HG02884 (cell line): ENCODE data around the gene C2orf78.
A peak's percentile ranks its signal among the peaks of the same experiment; 100 is the strongest.
"Not testable (repeated sequence)": the region's sequence is repeated elsewhere in the genome, so short reads cannot be mapped to it uniquely, and the experiment has no call there.

Experiments used
- ATAC-seq: cut with Tn5 transposase; IDR thresholded peaks from one replicate; pipeline ENCODE4 v1.9.1; 2021; ENCODE audit warnings: mild to moderate bottlenecking, moderate library complexity; ENCODE audit not compliant: unreplicated experiment

Gene C2orf78, protein sequence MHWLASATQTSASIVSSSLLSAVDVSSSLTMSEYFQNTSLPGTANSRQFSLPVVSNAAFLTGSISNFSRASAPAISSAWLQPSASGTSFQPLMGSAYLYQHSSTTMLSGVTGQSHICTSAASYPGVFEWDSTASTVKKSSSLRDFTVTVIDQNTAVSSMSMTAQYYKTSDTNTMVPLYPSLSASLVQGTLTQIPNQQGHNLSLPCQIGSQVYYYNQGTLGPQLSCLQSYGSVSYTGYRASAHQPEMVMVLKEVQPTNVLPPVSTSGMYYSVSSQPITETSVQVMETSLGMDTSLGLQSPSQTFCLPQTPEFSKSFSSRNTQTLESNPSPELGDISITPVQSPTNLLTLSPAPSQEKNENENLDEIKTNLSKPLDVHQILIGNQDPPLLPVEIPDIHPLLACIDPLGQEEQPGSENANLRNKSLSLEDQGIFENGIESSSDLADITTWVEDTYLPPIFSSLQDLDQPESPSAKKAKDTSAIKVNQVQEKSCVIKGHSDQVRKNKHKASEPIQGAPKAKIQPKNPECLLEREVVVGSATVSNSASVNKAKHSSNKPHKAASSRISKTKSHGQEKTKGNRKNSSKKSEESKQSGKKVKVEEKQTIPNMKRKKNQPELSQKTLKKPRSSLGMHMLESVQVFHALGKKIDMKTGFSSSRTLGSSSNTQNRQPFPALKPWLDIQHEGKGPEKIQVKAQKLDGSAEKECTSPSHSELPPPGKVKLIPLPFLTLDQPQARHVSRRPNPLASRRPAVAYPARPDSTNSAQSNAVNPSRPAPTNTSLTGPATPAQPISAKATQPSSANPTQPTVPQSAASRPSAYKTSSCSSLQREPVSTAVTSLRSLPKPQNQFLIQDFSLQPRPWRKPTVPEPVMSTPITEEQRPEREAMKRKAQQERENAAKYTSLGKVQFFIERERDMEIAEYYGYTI

DNA sequence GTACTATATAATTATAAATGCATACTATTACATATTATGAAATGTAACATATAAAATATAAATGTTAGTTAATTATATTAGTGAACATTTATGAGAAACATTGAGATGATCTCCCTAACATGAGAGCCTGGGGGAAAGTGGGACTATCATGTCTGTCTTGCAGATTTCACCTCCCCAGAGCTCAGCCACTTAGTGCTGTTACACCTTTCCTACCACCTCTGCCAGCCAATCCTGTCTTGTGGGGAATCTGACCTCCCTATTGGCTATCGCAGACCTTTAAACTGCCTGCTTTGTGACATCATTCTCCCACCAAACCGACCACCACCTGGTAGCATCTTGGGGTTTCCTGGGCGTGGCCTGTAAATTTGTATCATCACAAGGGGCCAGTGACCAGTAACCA is at the start of gene C2orf78:
TSS of gene C2orf78 (plus strand) at position 301 of the 400 bp plus-strand sequence. CDS start 127 bp downstream, outside the sequence.
- not testable (repeated sequence) for ATAC-seq

DNA sequence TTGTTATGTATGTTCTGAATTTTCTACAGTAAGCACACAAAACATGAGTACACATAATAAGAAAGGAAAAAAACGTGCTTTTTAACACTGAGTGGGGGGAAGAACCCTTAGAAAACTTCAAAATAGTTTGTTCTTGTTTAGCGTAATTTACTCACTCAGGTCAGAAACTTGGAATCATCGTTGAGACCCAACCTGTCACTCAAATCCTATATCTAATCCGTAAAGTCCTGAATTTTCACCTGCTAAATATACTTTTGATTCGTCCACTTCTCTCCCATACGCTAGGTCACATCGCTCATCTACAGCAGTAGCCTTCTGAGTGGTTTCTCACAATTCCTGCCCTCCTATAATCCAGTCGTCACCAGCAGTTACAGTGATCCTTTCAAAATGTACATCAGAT is 47.6 kb upstream of the C2orf78 start:
- no peak for ATAC-seq

DNA sequence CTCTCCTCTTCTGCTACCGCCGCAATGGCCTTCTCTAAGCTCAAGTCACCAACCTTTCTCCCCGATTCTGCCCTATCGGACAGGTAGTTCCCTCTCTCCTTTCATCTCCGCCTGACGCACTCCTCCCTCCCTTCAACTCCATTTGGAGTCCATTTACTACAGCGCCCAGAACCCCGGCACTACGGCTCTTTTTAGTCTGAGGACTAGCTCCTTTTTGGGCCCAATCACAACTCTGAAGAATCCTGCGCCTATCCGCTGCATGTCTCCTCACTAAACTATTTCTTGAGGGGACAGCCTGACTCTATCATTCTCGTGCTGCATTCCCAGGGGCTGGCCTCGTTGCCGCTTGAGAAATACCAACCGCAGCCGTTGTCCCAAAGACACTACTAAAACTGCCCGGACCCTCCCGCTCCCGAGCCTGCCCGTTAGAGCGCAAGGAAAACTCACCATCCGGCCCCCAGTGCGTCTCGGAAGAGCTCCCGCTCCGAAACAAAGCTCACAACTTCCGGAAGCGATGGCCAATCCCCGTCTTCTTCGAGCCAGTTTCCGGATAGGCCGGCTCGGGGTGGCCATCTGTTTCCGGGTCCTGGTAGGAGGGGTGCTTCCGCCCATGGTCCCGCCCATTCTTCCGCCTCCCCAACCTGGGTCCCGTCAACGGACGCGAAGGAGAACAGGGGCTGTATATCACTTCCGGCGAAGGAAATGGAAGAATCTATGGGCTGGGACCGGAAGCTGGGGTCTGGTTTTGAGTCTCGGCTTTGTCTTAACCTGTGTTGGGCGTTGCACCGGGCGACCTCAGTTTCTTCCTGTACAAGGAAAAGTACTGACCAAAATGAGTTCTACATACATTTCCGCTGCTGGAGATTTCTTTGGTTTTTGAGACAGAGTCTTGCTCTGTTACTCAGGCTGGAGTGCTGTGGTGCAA is 46.9 kb upstream of the C2orf78 start, which contains the start of gene TPRKB:
TSS of gene TPRKB (minus strand) at position 491 of the 925 bp plus-strand sequence. CDS start 2,776 bp downstream, outside the sequence.
- ATAC-seq = peak; percentile 97

DNA sequence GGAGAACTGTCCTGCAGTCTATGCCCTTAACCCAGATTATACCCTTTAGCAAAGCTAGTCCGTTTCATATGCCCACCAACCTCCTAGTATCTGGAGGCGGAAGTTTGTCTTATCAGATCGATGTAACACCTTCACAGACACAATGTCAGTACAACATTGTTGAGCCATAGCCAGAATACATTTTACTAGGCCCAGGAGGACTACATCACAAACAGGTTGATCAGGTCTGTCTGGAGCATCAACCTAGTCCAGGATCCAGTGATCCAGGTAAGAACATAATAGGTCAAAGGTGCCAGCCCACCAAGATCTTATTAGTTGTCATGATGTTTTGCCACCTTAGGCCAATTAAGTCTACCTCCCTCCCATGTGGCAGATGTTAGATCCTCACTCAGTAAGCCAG is 44.9 kb upstream of the C2orf78 start:
- no peak for ATAC-seq

DNA sequence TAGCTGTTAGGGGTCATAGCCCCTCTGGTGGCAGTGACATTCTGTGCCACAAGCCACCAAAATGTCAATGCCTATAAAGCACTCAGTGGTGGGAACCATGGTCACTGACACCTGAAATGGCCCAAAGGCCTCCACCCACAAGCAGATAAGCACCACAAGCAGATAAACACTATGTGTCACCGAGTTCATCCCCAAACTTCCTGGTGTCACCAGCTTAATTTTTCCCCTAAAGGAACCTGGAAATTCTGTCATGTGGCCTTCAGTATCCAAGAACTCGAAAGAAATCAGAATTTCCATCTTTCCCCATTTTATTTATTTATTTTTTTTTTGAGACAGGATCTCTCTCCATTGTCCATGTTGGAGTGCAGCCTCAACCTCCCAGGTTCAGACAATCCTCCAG is 43.2 kb upstream of the C2orf78 start:
- ATAC-seq = no peak

DNA sequence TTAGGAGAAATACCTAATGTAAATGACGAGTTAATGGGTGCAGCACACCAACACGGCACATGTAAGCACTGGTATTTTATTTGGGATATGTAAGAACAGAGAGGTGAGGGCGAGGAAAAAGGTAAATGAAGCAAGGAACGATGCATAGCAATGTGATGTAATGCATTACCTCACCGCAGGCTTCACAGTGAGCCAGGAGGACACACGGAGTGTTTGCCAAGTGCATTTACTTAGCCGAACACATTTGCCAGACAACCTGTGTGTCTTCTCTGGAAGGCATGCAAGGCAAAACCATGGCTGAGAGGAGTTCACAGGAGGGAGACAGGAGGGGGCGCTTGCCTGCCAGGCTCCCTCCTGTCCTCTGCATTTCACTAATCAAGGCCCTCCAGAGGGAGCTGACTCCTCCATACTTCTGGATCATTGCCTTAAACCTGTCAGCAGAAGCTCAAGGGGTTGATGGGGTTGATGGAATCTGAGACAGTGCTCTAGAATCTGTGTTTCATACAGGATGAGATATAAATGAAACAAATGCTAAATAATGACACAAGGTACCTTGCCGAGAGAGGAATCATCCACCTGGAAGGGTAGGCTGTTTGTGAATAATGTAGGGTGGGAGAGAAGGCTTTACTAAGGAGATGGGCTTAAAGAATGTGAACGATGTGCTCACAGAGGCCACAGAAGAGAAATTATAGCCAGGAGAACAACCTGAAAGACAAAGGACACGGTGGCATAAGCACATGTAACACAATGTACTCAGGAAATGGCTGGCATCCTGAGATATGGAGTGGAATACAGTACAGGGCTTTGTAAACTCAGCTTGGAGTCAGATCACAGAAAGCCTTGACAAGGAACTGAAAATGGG is 37.7 kb upstream of the C2orf78 start:
- ATAC-seq = no peak

DNA sequence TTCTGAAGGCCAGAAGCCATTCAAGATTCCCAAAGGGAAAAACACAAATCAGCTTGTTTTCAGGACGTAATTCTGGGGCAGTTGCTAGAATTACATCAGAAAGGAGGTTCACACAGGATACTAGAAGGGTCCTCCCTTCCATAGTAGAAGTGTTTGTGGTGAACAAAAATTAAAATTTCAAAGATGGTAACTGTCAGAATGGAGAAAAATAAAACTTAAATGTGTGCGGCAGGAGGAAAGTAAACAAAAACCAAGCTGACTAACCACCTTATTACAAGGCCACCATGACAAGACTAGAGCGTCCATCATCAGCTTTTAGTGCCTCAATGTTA is 37.1 kb upstream of the C2orf78 start:
- no peak for ATAC-seq

DNA sequence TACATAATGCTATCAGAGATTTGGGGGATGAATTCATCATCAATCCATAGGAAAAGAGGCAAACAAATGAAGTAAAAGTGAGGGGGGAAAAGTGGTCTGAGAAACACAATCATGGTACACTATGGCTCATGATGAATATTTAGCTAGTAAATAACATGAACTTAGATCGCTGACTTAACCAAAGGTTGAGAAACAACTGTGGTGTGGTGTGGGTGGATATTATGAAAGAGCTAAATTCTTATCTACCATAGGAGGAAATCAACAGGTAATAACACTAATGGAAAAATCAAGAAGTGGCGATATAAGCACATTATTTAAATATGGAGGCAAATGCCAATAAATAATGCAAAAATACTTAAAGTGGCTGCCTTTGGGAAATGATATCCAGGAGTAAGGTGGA is 34.7 kb upstream of the C2orf78 start:
- ATAC-seq = no peak

DNA sequence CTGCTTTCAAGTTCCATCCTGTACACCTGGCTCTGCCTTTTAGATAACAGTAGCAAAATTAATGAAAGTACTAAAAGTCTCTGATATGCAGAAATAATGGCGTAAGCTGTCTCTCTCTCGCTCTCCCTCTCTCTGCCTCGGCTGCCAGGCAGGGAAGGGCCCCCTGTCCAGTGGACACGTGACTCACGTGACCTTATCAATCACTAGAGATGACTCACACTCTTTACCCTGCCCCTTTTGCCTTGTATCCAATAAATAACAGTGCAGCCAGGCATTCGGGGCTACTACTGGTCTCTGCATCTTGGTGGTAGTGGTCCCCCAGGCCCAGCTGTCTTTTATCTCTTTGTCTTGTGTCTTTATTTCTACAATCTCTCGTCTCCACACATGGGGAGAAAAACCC is 29.7 kb upstream of the C2orf78 start:
- ATAC-seq = not testable (repeated sequence)

DNA sequence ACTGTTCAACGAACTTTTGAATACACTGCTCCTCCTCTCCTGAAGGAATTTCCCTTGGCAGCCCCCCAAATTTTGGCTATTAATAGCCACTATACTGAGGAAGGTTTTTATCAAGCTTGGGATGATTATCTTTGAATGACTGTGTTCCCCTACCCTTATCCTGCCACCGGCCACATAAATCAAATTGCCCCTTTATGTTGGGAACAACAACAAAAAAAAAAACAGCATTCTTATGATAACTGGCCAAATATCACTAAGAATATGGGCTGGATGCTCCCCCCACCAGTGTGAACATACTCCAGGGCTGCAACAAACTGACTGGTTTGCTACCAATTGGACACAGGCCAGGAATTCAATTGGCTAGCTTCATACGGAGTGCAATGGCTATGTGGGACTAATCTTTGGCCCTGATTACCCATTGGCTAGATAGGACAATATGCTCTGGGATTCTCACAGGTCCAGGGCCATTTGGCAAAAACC is 24.7 kb upstream of the C2orf78 start:
- no peak for ATAC-seq

DNA sequence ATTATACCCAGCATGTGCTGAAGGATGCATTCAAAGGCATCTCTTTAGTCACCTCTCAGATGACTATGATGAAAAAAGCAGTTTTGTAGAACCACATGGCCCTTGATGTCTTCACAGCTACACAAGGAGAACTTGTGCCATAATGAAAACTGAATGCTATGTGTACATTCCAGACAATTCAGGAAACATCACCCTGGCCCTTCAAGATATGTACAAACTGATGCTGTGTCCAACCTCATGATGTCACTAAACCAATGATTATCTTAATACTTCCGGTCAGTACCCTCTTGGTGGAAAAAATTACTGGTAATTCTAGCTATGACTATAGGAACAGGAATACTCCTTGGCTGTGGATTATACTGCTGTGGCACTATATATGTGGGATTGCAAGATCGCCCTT is 24.1 kb upstream of the C2orf78 start:
- no peak for ATAC-seq

DNA sequence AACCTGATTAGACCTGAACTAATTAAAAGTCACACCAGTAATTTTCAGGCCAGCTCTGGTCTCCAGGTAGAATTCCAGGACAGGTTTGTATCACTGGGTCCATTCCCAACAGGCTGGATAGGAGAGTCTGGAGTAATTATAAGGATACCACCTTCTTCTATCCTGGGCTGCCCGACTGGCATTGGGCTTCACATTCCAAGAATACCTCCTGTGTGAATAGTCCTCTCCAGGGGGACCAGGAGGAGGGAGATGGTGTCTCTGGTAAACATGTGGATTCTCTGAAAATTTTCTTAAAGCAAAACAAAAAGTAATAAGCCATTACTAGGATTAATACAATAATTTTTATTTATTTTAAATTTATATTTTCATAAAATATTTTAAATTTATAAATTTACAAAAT is 21.4 kb upstream of the C2orf78 start:
- no peak for ATAC-seq

DNA sequence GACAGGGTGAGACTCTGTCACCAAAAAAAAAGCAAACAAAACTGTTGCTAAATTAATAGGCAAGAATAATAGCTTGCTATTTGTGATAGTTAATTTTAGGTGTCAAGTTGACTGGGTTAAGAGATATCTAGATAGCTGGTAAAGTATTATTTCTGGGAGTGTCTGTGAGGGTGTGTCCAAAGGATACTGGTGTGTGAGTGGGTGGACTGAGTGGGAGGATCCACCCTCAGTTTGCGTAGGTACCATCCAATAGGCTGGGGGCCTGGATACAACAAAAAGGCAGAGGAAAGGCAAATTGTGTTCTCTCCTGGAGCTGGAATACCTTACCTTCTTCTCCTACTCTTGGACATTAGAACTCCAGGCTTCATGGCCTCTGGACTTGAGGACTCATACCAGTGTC is 19.0 kb upstream of the C2orf78 start:
- no peak for ATAC-seq

DNA sequence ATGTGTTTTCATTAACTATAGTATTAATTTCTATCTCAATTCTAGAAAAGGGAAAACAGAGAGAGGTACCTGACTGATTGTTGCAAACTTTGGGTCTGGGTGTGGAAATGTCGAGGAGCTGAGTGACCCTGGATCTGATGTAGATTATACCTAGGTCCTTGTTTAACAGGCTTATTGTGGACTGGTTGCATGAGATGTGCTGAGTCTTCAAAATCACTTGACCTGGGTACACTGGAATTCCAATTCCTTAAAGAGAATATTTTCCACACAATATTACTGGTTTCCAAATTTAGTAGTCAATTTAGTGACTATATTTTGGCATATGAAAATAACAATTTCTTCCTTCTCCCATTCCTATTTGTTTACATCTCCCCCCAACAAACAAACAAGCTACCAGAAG is 17.6 kb upstream of the C2orf78 start:
- no peak for ATAC-seq

DNA sequence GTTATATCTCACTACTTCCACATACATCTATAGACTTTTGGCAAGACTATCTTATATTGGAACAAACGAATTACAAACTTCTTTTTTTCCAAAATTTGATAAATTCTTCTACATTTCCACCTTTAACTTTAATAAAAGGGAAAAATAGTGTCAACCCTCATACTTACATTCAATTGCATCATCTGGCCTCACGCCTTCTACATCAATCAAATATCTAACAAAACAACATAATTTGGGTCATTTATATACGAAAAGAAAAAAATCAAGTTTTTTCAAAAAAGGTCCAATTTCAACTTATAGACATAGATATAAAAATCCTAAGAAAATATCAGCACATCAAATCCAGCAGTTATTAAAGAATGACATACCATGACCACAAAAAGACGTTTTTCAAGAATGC is 17.0 kb upstream of the C2orf78 start:
- no peak for ATAC-seq

DNA sequence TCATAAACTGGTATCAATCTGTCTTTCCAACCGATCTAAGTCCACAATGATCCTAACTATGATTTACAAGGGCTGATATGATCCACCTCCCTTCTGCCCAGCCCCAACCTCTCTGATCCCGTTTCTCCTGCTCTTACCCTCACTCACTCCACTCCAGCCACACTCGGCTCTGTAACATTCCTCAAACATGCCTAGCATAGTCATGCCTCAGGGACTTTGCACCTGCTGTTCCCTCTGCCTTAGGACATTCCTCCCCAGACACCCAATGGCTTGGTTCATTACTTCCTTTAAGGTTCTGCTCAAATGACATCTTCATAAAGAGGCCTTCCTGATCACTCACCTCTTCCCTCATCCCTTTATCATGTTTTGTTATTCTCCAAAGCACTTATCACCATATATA is 13.3 kb upstream of the C2orf78 start:
- no peak for ATAC-seq

DNA sequence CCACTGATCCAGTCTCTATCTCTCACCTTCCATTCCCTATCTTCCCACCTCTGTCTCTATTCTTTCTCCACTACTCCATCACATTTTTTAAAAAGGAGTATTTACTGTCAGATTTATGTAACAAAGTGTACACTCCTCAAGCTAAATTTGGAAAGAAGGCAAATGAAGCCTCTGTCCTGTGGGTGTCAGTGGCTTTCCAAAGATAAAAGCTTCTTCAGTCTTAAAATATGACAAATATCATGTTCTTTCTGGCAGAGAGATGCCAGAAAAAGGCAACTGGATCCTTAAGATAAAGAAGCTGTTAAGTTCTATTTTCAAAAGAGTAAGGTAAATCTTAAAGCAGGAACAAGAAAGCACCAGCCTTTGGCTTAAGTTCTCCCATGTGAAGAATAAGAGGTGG is 11.2 kb upstream of the C2orf78 start:
- no peak for ATAC-seq

DNA sequence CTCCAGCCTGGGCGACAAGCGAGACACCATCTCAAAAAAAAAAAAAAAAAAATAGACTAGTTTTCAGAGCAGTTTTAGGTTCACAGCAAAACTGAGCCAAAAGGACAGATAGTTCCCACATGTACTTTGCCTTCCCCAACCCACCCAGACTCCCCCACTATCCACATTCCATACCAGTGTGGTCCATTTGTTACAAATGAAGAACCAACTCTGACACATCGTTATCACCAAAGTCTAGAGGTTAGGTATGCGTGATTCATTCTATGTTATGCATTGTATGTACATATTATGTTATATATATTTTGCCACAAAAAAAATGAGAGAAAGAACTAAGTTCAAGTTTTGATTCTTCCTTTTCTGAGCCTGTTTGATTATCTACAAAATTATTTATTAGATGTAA is 7.6 kb upstream of the C2orf78 start:
- no peak for ATAC-seq

DNA sequence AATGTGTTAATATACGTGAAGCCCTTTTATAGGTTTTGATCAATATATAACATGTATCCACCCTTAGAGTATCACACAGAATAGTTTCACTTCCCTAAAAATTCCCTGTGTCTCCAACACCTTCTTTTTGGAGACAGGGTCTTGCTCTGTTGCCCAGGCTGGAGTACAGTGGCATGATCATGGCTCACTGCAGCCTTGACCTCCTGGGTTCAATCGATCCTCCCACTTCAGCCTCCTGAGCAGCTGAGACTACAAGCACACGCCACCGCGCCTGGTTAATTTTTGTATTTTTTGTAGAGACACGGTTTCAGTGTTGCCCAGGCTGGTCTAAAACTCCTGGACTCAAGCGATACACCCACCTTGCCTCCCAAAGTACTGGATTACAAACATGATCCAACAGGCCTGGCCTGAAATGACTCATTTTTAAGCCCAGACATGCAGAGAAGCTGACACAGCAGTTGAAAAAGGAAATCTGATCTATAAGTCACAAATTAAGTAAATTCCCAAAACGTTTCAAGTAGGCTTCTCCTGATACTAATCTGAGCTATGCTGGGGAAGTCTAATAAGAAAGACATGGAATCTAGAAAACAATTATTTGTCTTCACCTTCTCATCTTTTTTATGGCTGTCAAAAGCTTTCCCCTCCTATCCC is 7.0 kb upstream of the C2orf78 start:
- no peak for ATAC-seq
